Fibroblast of villous mesenchyme (primary cell): ENCODE measurements around the gene DNAJC6. TPM values are rescaled to one million over a fixed set of nuclear protein-coding genes. Genes with fewer than 3 reads are reported as not detected.

ENCODE experiments used
- DNase-seq: peaks from one replicate; pipeline ENCODE4 v3.0.0-alpha.2; 2010; ENCODE audit warnings: low read depth
- H3K4me3 ChIP-seq: 2 replicates; pipeline ENCODE4 v1.5.1; 2011; ENCODE audit warnings: low read depth, mild to moderate bottlenecking, low read length
- total RNA-seq: library from RNA; depleted of rRNA; stranded (reverse); fragments of >200 nt; gene quantifications from 2 replicates; pipeline ENCODE4 v1.2.3, GENCODE V29; 2012
- TF ChIP-seq, protein P1 (sequence below): IDR thresholded peaks from 2 replicates; pipeline ENCODE4 v1.5.1; 2012; ENCODE audit warnings: low read depth, mild to moderate bottlenecking, low read length; ENCODE audit not compliant: insufficient read depth

Gene DNAJC6
- total RNA-seq, 1 donor, result 24.6 TPM

DNA sequence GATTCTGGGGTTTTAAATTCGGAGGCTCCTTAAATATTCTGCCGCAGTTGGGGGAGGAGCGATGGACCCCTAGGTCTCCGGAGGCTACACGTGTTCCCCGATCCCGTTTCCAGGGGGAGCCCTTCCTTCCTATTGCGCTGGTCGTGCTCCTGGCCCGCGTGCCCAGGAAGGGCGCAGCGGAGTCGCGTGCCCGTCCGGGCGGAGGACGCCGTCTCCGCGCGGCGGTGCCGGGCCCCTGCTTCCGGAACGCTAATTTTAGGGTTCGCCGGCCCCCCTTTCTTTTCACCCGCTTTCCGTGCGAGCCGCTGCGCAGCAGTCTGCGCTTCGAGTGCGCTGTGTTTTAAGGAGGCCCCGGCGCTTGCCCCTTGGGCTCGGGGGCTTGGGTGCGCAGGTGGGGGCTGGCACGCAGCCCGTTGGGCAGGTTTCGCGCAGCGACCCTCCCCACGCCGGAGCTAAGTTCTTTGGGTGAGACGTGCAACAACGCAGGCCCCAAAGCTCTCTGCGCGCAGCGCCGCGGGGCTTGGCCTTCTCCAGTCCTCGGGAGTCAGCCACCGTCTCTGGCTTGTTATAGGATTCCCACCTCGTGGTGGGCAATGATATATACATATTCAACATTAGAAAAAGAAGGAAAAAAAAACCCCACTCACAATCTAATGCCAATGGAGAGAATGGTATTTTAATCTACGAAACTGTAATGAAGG, 43.5 kb upstream of the DNAJC6 start:
- DNase-seq, result peak; percentile 29
- TF ChIP-seq, protein P1, sequence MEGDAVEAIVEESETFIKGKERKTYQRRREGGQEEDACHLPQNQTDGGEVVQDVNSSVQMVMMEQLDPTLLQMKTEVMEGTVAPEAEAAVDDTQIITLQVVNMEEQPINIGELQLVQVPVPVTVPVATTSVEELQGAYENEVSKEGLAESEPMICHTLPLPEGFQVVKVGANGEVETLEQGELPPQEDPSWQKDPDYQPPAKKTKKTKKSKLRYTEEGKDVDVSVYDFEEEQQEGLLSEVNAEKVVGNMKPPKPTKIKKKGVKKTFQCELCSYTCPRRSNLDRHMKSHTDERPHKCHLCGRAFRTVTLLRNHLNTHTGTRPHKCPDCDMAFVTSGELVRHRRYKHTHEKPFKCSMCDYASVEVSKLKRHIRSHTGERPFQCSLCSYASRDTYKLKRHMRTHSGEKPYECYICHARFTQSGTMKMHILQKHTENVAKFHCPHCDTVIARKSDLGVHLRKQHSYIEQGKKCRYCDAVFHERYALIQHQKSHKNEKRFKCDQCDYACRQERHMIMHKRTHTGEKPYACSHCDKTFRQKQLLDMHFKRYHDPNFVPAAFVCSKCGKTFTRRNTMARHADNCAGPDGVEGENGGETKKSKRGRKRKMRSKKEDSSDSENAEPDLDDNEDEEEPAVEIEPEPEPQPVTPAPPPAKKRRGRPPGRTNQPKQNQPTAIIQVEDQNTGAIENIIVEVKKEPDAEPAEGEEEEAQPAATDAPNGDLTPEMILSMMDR, result peak; percentile 18
- peak overlapping the region; percentile 48 for H3K4me3 ChIP-seq

DNA sequence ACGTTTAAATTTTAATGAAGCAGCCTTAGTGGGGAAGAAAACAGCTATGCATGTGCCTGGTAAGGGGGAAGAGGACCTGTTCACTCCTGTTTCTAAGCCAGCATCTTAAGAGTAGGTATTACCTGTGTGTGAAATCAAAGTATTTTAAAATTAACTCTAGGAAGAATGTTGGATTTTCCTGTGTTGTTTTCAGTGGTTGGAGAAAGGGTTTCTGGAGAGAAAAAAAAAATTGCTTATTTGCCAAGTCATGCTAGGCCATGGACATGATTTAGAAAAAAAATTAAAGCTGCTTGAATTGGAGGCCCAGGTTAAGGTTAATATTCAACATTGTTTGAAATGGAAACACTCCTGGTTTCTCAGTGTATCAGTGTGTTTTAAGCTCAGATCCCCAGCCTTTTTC, 42.9 kb upstream of the DNAJC6 start:
- DNase-seq, result no peak
- TF ChIP-seq, protein P1, result no peak
- no peak overlapping the region for H3K4me3 ChIP-seq

DNA sequence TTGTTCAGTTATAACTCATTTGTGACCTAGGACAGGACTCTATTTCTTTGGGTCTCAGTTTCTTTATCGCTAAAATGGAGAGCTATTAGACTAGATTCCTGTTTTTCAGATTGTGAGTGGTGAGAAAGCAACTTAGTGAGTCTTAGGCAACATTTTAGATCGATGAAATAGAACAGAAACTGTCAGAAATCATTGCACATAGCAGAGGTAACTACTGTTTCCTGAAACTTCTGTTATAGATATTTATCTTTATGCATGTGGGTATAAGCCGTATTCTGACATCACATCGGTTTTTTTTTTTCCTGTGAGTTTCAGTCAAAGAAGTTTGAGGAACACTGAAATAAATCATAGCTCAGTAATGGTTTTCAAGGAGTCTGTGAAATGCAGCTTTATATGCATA, 42.1 kb upstream of the DNAJC6 start:
- no peak overlapping the region for H3K4me3 ChIP-seq
- DNase-seq, result peak; percentile 10
- TF ChIP-seq, protein P1, result no peak

- no peak for DNase-seq
- H3K4me3 ChIP-seq, result no peak overlapping the region
- TF ChIP-seq, protein P1, result no peak
These were observed 41.7 kb upstream of the DNAJC6 start for GRCh38 chr1:65267683-65268082.

DNA sequence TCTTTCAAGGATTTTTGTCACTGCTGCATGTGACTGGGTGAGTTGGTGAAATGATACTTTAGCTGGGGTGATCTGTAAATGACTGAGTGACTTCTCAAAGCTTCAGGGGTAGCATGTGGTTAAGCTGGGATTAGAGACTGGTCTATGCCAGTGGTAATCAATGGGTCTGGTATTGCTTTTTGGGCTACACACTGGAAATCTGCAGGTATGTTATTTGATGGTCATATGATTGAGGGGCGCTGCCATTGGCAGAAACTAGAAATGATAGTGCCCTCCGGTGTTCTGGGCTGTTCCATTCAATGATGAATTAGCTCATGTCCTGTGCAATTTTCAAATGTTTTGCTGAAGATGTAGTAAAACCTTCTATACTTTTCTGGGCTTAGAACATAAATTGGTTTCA, 39.7 kb upstream of the DNAJC6 start:
- H3K4me3 ChIP-seq, result no peak overlapping the region
- no peak for DNase-seq
- TF ChIP-seq, protein P1, result no peak

DNA sequence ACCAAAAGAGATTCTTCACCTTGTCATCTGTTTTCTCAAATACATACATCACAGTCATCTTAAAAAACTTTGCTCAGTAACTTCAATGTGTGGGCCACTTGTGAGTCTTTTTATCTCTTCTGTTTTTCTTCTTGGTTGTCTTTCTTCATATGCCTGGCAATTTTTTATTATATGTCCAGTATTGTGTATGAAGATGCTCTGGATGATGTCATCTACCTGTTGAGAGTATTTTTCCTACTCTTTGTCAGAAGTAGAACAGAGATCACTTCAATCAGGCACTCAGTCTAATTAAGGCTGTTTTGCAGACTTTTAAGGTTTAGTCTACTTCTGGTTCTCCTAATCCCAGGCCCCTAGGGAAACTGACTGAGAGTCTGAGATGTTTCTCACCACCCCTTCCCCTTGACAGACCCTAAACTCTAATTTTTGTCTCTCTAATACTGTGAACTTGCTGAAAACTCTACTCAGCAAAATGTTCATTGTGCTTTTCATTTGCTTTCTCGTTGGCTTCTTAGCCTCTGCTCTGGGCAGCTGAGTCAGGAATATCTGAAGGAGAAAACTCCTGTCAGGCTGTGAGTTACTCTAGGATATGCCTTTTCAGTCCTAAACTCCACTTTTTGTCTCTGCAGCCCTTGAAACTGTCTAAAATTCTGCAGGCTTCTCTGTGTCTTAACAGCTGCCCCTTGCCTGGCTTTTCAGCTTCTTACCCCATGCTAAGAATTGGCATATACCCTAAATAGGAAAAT, 33.0 kb upstream of the DNAJC6 start:
- DNase-seq, result no peak

More for the DNA sequence above, 33.0 kb upstream of the DNAJC6 start:
- TF ChIP-seq, protein P1, result no peak
- H3K4me3 ChIP-seq, result no peak overlapping the region
